Measurements from ENCODE around the gene JCAD.

JCAD gene

DNA sequence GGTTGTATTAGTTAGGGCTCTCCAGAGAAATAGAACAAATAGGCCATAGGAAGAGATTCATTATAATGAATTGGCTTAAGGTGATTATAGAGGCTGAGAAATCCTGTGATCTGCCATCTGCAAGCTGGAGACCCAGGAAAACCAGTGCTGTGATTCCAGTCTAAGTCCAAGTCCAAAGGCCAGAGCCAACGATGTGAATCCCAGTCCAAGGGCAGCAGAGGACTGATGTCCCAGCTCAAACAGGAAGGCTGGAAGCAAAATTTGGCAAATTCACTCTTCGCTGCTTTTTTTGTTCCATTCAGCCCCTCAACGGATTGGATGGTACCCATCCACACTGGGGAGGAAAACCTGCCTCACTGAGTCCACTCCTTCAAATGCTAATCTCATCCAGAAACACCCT lies 68.0 kb downstream of the JCAD start:
- H3K27me3 ChIP-seq (ENCODE audit: insufficient read depth, poor library complexity, severe bottlenecking): peaks cover 5% of the 10 kb centered on the region
- H3K4me3 ChIP-seq (replicated peaks; ENCODE audit: insufficient read depth, low read length): no peak overlapping the region
- no peak overlapping the region for H3K27ac ChIP-seq (replicated peaks)
- TF ChIP-seq CTCF (IDR thresholded peaks at IDR 0.05; ENCODE audit: insufficient read depth, low read length) (no peak), REST (IDR thresholded peaks at IDR 0.05; ENCODE audit: insufficient replicate concordance, low read depth) (no peak), GABPA (IDR thresholded peaks at IDR 0.05; ENCODE audit: low read depth) (no peak), SPI1 (IDR thresholded peaks at IDR 0.05; ENCODE audit: borderline replicate concordance, low read depth) (no peak), POLR2AphosphoS5 (IDR thresholded peaks at IDR 0.05; ENCODE audit: low read depth) (no peak)
- no peak for DNase-seq (ENCODE audit: low read depth in 1 of 2, low spot score in 1 of 2)

- Histone ChIP-seq H3K4me3 (replicated peaks; ENCODE audit: insufficient read depth, low read length) (no peak overlapping the region), H3K27me3 (ENCODE audit: insufficient read depth, poor library complexity, severe bottlenecking) (no peaks in the 10 kb centered on the region), H3K27ac (replicated peaks) (no peak overlapping the region)
- no peak for TF ChIP-seq GABPA (IDR thresholded peaks at IDR 0.05; ENCODE audit: low read depth)
- no peak for TF ChIP-seq CTCF (IDR thresholded peaks at IDR 0.05; ENCODE audit: insufficient read depth, low read length)
- TF ChIP-seq SPI1 (IDR thresholded peaks at IDR 0.05; ENCODE audit: borderline replicate concordance, low read depth): no peak
- no peak for TF ChIP-seq REST (IDR thresholded peaks at IDR 0.05; ENCODE audit: insufficient replicate concordance, low read depth)
- no peak for TF ChIP-seq POLR2AphosphoS5 (IDR thresholded peaks at IDR 0.05; ENCODE audit: low read depth)
- no peak for DNase-seq (ENCODE audit: low read depth in 1 of 2, low spot score in 1 of 2)
Observed at GRCh38 chr10:29987471-29987870, 71.9 kb downstream of the JCAD start.

DNA sequence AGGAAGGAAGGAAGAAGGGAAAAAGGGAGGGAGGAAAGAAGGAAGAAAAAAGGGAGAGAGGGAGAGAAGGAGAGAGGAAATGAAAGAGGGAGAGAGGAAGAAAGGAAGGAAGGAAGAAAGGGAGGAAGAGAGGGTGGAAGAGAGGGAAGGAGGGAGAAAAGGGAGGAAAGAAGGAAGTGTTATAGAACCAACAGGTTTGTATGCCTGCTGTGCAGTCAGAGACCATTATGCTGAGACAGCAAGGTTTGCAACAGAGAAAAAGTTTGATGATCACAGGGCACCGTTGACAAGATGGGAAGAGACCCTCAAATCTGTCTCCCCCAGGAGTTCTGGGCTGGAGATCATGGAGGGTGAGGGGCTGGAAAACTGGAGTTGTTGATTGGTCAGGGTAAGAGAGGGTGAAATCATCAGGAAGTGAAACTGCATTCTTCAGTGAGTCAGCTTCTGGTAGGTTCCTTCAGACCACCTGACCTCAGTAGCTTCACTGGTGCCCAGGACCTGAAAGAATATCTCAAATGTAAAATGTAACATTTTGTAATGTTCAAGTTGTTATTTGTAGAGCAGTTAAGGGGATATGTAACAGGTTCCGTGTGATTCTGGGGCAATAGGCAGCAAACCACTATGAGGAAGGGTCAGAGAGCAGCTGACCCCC lies 76.3 kb downstream of the JCAD start:
- H3K27ac ChIP-seq (replicated peaks): no peak overlapping the region
- DNase-seq (ENCODE audit: low read depth in 1 of 2, low spot score in 1 of 2): no peak
- TF ChIP-seq CTCF (IDR thresholded peaks at IDR 0.05; ENCODE audit: insufficient read depth, low read length) (no peak), SPI1 (IDR thresholded peaks at IDR 0.05; ENCODE audit: borderline replicate concordance, low read depth) (no peak), REST (IDR thresholded peaks at IDR 0.05; ENCODE audit: insufficient replicate concordance, low read depth) (no peak), GABPA (IDR thresholded peaks at IDR 0.05; ENCODE audit: low read depth) (no peak), POLR2AphosphoS5 (IDR thresholded peaks at IDR 0.05; ENCODE audit: low read depth) (no peak)

More for the DNA sequence above, 76.3 kb downstream of the JCAD start:
- Histone ChIP-seq H3K4me3 (replicated peaks; ENCODE audit: insufficient read depth, low read length) (no peak overlapping the region), H3K27me3 (ENCODE audit: insufficient read depth, poor library complexity, severe bottlenecking) (no peaks in the 10 kb centered on the region)
